CD4-positive, alpha-beta T cell treated with Interleukin-4 for 4 hours (primary cell): ENCODE results near the gene PCA3.
"Not testable (repeated sequence)": the region's sequence is repeated elsewhere in the genome, so short reads cannot be mapped to it uniquely, and the experiment has no call there.

Source experiments
- DNase-seq: peaks from one replicate; pipeline ENCODE4 v3.0.0-alpha.2; 2020

The PCA3 gene

GRCh38 chr9:76764138-76764537 lies at the start of gene PCA3:
Gene PCA3 (plus strand): TSS chr9:76764438.
- DNase-seq = no peak

- DNase-seq = no peak
Observed at GRCh38 chr9:76716085-76716672, 48.1 kb upstream of the PCA3 start.

GRCh38 chr9:76717176-76717575 lies 47.1 kb upstream of the PCA3 start:
- no peak for DNase-seq

GRCh38 chr9:76717613-76718012 lies 46.6 kb upstream of the PCA3 start:
- no peak for DNase-seq

DNA sequence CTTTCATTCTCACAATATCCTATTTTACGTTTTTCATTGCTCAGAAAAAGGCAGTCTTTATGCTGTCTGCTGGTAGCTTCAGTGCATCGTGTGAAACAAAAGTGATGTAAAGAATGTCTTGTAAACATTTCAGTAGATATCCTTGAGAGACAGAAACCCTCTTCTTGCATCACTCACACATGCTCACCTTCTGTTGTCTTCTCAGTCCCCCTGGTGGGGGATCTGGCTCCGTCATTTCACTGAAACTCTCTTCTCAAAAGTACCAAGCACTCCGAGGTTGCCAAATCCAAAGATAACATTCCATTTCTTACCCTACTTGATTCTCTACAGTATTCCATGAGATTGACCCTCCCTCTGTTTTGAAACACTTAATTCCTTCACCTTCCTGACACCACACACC lies 46.1 kb upstream of the PCA3 start:
- DNase-seq = no peak

DNA sequence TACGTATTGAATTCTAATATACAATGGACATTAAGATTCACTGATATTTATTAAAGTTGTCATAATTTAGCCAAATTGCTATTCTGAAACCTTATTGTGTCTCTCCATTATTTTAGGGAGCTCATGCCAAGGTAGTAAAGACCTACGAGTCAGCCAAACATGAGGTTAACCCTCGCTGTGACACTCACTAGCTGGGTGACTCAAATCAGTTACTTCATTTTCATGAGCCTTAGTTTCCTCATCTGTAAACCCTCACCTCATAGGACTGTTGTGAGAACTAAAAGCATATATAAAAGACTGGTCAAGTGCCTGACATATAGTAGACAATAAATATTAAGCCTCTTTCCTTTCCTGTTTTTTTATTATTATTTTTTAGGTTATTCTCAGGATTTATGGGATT lies 44.0 kb upstream of the PCA3 start:
- DNase-seq = no peak

GRCh38 chr9:76725011-76725546 lies 39.2 kb upstream of the PCA3 start:
- no peak for DNase-seq

DNA sequence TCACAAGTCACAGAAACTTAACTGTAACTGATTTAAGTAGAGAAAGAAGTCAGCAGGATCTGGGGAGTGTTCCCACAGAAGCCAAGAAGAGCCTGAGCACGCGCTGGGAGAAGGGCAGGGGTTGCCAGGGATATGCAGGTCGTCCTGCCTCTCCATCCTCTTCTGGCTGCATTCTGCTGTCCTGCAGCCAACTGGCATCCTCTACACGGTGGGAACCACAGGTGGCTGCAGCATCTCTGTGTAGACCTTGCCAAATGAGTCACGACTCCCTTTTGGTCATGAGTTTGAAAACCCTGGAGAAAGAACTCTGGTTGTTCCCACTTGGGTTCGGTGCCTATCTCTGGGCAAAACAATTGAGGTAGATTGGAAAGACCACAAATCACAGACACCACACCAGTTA lies 38.4 kb upstream of the PCA3 start:
- no peak for DNase-seq

- DNase-seq = no peak
Observed at GRCh38 chr9:76729116-76729515, 35.1 kb upstream of the PCA3 start.

- no peak for DNase-seq
Observed at GRCh38 chr9:76729980-76730737, 34.1 kb upstream of the PCA3 start.

- DNase-seq = no peak
Observed at GRCh38 chr9:76730801-76731200, 33.4 kb upstream of the PCA3 start.

DNA sequence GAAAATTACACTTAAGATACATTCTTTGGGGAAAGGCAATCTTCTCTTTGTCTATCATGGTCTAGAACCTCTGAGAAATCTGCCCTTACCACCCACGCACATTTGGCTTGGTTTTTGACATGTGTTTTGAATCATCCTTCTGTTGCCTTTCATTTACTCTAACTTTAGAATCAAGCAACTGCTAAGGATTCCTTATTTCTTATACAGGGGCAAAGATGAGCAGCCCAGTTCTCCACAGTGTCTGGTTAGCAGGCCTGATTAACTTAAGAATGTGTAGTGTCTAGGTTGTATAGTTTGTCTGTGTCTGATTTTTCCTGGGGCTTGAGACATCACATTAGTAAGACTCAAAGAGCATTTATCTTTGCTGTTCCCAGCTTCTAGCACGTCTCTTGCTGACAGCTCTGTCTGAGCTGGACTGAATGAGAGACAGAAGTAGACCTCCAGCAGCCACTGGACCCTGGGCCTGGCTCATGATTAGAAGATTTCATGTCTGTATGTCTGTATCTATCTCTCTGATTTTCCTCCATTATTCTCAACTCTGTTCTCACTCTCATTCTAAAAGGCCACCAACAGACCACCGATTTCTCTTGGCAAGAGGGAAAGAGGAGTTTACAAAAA lies 31.8 kb upstream of the PCA3 start:
- DNase-seq = no peak

GRCh38 chr9:76733096-76733495 lies 31.1 kb upstream of the PCA3 start:
- no peak for DNase-seq

GRCh38 chr9:76734716-76735115 lies 29.5 kb upstream of the PCA3 start:
- DNase-seq = no peak

DNA sequence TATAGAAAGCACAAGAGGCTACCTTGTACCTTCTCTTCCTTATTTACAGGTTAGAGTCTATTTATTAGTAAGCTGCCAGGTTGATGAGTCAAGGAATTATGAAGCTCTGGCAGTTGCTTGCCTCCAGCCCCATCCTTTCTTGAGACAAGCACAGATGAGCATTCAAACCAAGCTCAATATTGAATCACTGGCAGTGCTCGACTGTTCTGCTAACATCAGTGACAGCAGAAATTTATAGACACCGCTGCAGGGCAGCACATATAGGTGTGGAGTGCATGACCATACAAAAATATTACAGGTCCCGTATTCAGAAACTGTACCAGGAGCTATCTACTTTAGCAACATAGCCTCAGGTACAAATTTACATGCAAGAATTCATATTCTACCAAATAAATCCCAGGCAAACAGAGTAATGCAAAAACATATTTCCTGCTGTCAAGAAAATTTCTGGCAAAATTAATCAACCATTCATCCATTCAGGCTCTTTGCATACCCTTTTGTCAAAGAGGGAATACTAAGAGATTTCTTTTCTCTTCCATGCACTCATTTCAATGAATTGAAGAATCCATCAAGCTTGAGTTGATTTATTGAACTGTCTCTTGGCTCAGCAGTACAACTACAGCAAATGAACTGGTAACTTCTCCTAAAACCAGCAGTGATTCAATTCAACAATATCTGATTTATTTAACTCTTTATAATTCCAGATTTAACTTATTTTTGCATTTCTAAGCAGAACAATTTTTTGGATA lies 26.9 kb upstream of the PCA3 start:
- no peak for DNase-seq

GRCh38 chr9:76738402-76738801 lies 25.8 kb upstream of the PCA3 start:
- DNase-seq = no peak

DNA sequence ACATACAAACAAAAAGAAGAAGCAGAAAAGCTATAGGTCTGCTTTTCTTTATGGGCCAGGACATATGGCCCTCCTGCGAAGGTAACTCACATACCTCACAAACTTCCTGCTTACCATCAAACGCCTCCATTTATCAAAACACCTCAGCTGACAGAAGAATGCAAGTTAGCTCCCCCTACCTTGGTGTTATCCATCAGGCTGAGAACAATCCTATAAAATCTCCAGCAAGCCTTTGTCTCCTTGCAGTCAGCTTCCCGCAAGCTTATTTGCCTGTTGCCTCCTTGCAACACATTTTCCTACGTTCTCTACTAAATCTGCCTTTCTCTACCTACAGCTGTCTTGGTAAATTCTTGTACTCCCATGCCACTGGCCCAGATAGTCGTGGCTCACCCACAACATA lies 22.7 kb upstream of the PCA3 start:
- DNase-seq = no peak

GRCh38 chr9:76742890-76743289 lies 21.3 kb upstream of the PCA3 start:
- not testable (repeated sequence) for DNase-seq

GRCh38 chr9:76743931-76744330 lies 20.3 kb upstream of the PCA3 start:
- no peak for DNase-seq

DNA sequence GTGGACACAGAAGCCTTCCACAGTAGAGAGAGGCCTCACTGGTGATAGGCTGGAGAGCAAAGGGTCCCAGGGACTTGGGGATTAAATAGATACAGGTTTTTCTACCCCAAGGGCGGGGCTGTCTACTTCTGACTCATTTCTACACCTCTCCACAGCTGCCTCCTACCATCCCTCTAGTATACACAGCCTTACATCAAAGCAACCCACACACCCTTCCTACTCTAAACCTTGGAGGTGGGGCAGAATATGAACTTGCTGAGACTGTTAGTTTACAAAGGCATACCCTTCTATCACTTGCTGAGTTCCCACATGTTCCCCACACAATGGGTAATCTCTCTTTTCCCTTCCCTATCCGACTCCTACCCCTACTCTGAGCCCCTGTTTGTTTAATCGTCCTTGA lies 19.9 kb upstream of the PCA3 start:
- DNase-seq = no peak

GRCh38 chr9:76751001-76751400 lies 13.2 kb upstream of the PCA3 start:
- no peak for DNase-seq

DNA sequence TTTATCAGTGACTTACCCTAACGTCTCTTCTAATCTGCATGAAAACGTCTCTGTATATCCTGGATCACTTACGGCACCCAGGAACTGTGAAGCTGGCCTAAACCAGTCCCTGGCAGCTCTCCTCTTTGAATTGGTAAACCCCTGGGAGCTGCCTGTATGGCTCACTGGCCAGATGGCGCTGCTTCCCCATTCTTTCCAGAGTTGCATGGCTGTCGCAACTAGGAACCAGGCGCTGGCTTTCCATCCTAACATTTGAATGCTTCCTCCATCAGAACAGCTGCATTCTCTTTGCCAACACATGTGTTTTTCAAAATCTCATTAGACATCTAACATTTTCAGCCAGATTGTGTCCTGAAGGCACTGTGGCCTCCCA lies 8.0 kb upstream of the PCA3 start:
- no peak for DNase-seq

DNA sequence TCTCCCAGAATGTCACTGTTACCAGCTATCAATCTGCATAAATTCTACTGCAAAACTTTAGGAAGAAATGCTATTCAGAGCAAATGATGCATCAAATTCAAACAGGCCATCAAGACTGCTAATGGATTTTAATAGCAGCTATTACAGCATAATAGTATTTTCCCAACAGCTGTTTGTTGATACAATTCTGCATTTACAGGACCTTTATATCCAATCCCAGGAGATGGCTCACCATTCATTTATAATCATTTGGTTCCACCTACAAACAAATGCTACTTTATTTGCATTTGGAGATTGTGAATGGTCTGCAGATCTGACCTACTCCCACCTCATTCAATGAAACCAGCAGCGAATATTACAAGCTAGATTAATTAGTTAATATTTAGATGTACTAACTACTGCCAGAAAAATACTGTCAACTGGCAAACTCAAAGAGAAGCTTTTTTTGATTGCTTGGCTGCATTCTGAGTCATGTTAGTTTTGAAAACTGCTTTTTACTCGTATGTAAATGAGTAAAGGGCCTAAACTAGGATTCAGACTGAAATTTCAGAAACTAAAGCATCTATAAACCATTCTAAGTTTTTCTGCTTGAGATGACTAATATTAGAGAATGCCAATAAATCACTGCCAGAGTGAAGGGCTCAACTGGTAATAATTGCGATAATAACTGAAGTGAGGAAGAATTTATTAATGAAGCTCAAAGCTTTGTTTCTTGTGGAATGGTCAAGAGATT lies 7.1 kb upstream of the PCA3 start:
- DNase-seq = no peak
